GM12878 (cell line): ENCODE results near the gene DDX39B. TPM values are rescaled to one million over a fixed set of nuclear protein-coding genes. Genes with fewer than 3 reads are reported as not detected.

Source experiments
- CBX3 ChIP-seq: fragments of 200-600 bp; sonication (generic); IDR thresholded peaks from 2 replicates; pipeline ENCODE4 v1.6.1; 2016; ENCODE audit warnings: low read depth, borderline replicate concordance
- CREM ChIP-seq: IDR thresholded peaks from 2 replicates; pipeline ENCODE4 v1.6.1; 2014; ENCODE audit warnings: antibody characterized with exemption, low read depth
- EGR1 ChIP-seq, 2 experiments: IDR thresholded peaks; 1 replicate in 1 of 2; 2 replicates in 1 of 2; pipeline ENCODE4 v1.6.1; 2011 to 2012; ENCODE audit warnings: low read depth in 2 of 2, low read length in 2 of 2, borderline replicate concordance in 1 of 2, mild to moderate bottlenecking in 1 of 2, moderate library complexity in 1 of 2
- HDAC2 ChIP-seq: fragments of 200-600 bp; sonication (generic); IDR thresholded peaks from 2 replicates; pipeline ENCODE4 v1.6.1; 2017
- HDAC6 ChIP-seq: fragments of 200-600 bp; sonication (generic); IDR thresholded peaks from one replicate; pipeline ENCODE4 v1.8.0; 2017; ENCODE audit warnings: antibody characterized with exemption; ENCODE audit not compliant: unreplicated experiment
- IRF4 ChIP-seq: IDR thresholded peaks from 2 replicates; pipeline ENCODE4 v1.6.1; 2011; ENCODE audit warnings: low read depth, low read length
- LARP7 ChIP-seq: fragments of 450-650 bp; IDR thresholded peaks from 2 replicates; pipeline ENCODE4 v1.6.1; 2017; ENCODE audit warnings: mild to moderate bottlenecking
- MEF2A ChIP-seq: IDR thresholded peaks from 2 replicates; pipeline ENCODE4 v1.6.1; 2011; ENCODE audit warnings: low read depth, mild to moderate bottlenecking, low read length, moderate library complexity; ENCODE audit not compliant: insufficient read depth
- MXI1 ChIP-seq: fragments of 150-350 bp; IDR thresholded peaks from 2 replicates; pipeline ENCODE4 v1.6.1; 2011; ENCODE audit warnings: low read depth, mild to moderate bottlenecking, inconsistent platforms, low read length, improper control_type of control experiment
- MYB ChIP-seq: fragments of 150-350 bp; IDR thresholded peaks from 2 replicates; pipeline ENCODE4 v1.6.1; 2014; ENCODE audit warnings: mild to moderate bottlenecking, low read depth, low read length, borderline replicate concordance
- NBN ChIP-seq: fragments of 450-650 bp; IDR thresholded peaks from 2 replicates; pipeline ENCODE4 v1.6.1; 2016
- PAX5 ChIP-seq: IDR thresholded peaks from 2 replicates; pipeline ENCODE4 v1.6.1; 2011; ENCODE audit warnings: low read depth, low read length, borderline replicate concordance
- POLR2A ChIP-seq: IDR thresholded peaks from 2 replicates; pipeline ENCODE4 v1.6.1; 2011; ENCODE audit warnings: low read depth, mild to moderate bottlenecking, low read length
- RAD51 ChIP-seq: fragments of 450-650 bp; IDR thresholded peaks from 2 replicates; pipeline ENCODE4 v1.6.1; 2016; ENCODE audit warnings: moderate library complexity, mild to moderate bottlenecking, inconsistent platforms
- RB1 ChIP-seq: fragments of 450-650 bp; formaldehyde crosslinking; IDR thresholded peaks from 2 replicates; pipeline ENCODE4 v1.6.1; 2017; ENCODE audit warnings: mild to moderate bottlenecking, borderline replicate concordance
- RELA ChIP-seq: fragments of 450-650 bp; IDR thresholded peaks from 2 replicates; pipeline ENCODE4 v1.8.0; 2014; ENCODE audit warnings: borderline replicate concordance; ENCODE audit not compliant: partially characterized antibody
- SMAD5 ChIP-seq: IDR thresholded peaks from 2 replicates; pipeline ENCODE4 v1.6.1; 2016; ENCODE audit warnings: antibody characterized with exemption, low read depth
- SPI1 ChIP-seq: IDR thresholded peaks from 2 replicates; pipeline ENCODE4 v1.6.1; 2011; ENCODE audit warnings: low read depth, mild to moderate bottlenecking, low read length, moderate library complexity, borderline replicate concordance; ENCODE audit not compliant: insufficient read depth
- SREBF2 ChIP-seq: IDR thresholded peaks from 2 replicates; pipeline ENCODE4 v1.6.1; 2012; ENCODE audit warnings: mild to moderate bottlenecking, low read length
- TAF1 ChIP-seq: IDR thresholded peaks from 2 replicates; pipeline ENCODE4 v1.6.1; 2011; ENCODE audit warnings: mild to moderate bottlenecking, low read depth, low read length, borderline replicate concordance
- TARDBP ChIP-seq: IDR thresholded peaks from 2 replicates; pipeline ENCODE4 v1.6.1; 2016; ENCODE audit warnings: borderline replicate concordance
- YY1 ChIP-seq: IDR thresholded peaks from 2 replicates; pipeline ENCODE4 v1.6.1; 2011; ENCODE audit warnings: low read depth, mild to moderate bottlenecking, low read length
- ZNF217 ChIP-seq: fragments of 450-650 bp; IDR thresholded peaks from 2 replicates; pipeline ENCODE4 v1.6.1; 2017; ENCODE audit warnings: antibody characterized with exemption, mild to moderate bottlenecking
- ZSCAN29 ChIP-seq: fragments of 450-650 bp; IDR thresholded peaks from 2 replicates; pipeline ENCODE4 v1.6.1; 2017; ENCODE audit warnings: mild to moderate bottlenecking, moderate library complexity
- polyA plus RNA-seq, 11 experiments: library from polyadenylated mRNA; depleted of rRNA in 4 of 11; unstranded in 6 of 11; stranded (reverse) in 5 of 11; fragments of >200 nt; fragmentation: Nextera tagmentation in 4 of 11; fragmentation: Illumina TruSeq in 1 of 11; extraction: Ambion mirVana in 4 of 11; extraction: Trizol in 1 of 11; gene quantifications; 1 replicate in 1 of 11; 2 replicates in 10 of 11; pipeline versions ENCODE4 v1.2.1 to v1.2.3, GENCODE V29; 2011 to 2016; ENCODE audit warnings: inconsistent platforms in 2 of 11, missing spikeins in 2 of 11, low read depth in 1 of 11
- total RNA-seq, 4 experiments: library from RNA; depleted of rRNA in 3 of 4; stranded (reverse); fragments of >200 nt in 3 of 4; fragmentation: Illumina TruSeq in 1 of 4; extraction: Trizol in 1 of 4; gene quantifications; 2 replicates each; pipeline versions ENCODE4 v1.2.1 to v1.2.3, GENCODE V29; 2013 to 2021
- TF ChIP-seq, protein P1 (sequence below): fragments of 450-650 bp; formaldehyde crosslinking; IDR thresholded peaks from 2 replicates; pipeline ENCODE4 v1.4.0; 2022; ENCODE audit warnings: mild to moderate bottlenecking, moderate library complexity
- TF ChIP-seq, protein P2 (sequence below): fragments of 450-650 bp; IDR thresholded peaks from 2 replicates; pipeline ENCODE4 v1.6.1; 2016; ENCODE audit warnings: mild to moderate bottlenecking, moderate library complexity, borderline replicate concordance

Gene DDX39B
- total and polyA plus RNA-seq, 10 of the 15 experiments (the other 5 are each of a cell fraction or from before 2014, with no cell fraction given), result 271 to 661 (median 330) TPM

DNA sequence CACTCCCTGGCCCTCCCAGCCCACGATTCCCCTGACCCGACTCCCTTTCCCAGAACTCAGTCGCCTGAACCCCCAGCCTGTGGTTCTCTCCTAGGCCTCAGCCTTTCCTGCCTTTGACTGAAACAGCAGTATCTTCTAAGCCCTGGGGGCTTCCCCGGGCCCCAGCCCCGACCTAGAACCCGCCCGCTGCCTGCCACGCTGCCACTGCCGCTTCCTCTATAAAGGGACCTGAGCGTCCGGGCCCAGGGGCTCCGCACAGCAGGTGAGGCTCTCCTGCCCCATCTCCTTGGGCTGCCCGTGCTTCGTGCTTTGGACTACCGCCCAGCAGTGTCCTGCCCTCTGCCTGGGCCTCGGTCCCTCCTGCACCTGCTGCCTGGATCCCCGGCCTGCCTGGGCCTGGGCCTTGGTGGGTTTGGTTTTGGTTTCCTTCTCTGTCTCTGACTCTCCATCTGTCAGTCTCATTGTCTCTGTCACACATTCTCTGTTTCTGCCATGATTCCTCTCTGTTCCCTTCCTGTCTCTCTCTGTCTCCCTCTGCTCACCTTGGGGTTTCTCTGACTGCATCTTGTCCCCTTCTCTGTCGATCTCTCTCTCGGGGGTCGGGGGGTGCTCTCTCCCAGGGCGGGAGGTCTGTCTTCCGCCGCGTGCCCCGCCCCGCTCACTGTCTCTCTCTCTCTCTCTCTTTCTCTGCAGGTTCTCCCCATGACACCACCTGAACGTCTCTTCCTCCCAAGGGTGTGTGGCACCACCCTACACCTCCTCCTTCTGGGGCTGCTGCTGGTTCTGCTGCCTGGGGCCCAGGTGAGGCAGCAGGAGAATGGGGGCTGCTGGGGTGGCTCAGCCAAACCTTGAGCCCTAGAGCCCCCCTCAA lies 30.5 kb upstream of the DDX39B start, which contains the start of gene LTA (continued):
- TF ChIP-seq CREM (no peak), HDAC6 (no peak), SPI1 (no peak), MEF2A (no peak), MXI1 (peak; percentile 64; the same call in 1 of the 2 replicates), CBX3 (no peak), RELA (no peak), EGR1 (IDR thresholded peaks at IDR 0.05; ENCODE audit: borderline replicate concordance in 1 of 2, low read depth in 2 of 2, low read length in 2 of 2) (no peak), SMAD5 (peak; percentile 37; the same call in 1 of the 2 replicates), RAD51 (no peak), LARP7 (peak; percentile 59; the same call in 1 of the 2 replicates), POLR2A (peak; percentile 90), HDAC2 (no peak), YY1 (no peak; the same call in 1 of the 2 replicates), TARDBP (no peak), IRF4 (peak; percentile 25; the same call in 1 of the 2 replicates), PAX5 (peak; percentile 28; the same call in 1 of the 2 replicates), SREBF2 (no peak), NBN (peak; percentile 91), TAF1 (no peak; the same call in 1 of the 2 replicates), ZSCAN29 (no peak), MYB (no peak), RB1 (no peak), ZNF217 (no peak)
- TF ChIP-seq, protein P1, sequence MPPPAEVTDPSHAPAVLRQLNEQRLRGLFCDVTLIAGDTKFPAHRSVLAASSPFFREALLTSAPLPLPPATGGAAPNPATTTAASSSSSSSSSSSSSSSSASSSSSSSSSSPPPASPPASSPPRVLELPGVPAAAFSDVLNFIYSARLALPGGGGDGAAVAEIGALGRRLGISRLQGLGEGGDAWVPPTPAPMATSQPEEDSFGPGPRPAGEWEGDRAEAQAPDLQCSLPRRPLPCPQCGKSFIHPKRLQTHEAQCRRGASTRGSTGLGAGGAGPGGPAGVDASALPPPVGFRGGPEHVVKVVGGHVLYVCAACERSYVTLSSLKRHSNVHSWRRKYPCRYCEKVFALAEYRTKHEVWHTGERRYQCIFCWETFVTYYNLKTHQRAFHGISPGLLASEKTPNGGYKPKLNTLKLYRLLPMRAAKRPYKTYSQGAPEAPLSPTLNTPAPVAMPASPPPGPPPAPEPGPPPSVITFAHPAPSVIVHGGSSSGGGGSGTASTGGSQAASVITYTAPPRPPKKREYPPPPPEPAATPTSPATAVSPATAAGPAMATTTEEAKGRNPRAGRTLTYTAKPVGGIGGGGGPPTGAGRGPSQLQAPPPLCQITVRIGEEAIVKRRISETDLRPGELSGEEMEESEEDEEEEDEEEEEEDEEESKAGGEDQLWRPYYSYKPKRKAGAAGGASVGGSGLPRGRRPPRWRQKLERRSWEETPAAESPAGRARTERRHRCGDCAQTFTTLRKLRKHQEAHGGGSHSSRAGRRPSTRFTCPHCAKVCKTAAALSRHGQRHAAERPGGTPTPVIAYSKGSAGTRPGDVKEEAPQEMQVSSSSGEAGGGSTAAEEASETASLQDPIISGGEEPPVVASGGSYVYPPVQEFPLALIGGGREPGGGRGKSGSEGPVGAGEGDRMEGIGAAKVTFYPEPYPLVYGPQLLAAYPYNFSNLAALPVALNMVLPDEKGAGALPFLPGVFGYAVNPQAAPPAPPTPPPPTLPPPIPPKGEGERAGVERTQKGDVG, result no peak
- TF ChIP-seq, protein P2, sequence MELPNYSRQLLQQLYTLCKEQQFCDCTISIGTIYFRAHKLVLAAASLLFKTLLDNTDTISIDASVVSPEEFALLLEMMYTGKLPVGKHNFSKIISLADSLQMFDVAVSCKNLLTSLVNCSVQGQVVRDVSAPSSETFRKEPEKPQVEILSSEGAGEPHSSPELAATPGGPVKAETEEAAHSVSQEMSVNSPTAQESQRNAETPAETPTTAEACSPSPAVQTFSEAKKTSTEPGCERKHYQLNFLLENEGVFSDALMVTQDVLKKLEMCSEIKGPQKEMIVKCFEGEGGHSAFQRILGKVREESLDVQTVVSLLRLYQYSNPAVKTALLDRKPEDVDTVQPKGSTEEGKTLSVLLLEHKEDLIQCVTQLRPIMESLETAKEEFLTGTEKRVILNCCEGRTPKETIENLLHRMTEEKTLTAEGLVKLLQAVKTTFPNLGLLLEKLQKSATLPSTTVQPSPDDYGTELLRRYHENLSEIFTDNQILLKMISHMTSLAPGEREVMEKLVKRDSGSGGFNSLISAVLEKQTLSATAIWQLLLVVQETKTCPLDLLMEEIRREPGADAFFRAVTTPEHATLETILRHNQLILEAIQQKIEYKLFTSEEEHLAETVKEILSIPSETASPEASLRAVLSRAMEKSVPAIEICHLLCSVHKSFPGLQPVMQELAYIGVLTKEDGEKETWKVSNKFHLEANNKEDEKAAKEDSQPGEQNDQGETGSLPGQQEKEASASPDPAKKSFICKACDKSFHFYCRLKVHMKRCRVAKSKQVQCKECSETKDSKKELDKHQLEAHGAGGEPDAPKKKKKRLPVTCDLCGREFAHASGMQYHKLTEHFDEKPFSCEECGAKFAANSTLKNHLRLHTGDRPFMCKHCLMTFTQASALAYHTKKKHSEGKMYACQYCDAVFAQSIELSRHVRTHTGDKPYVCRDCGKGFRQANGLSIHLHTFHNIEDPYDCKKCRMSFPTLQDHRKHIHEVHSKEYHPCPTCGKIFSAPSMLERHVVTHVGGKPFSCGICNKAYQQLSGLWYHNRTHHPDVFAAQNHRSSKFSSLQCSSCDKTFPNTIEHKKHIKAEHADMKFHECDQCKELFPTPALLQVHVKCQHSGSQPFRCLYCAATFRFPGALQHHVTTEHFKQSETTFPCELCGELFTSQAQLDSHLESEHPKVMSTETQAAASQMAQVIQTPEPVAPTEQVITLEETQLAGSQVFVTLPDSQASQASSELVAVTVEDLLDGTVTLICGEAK, result no peak
